ENCODE measurements around the gene CFAP74. TPM values are rescaled to one million over a fixed set of nuclear protein-coding genes. Genes with fewer than 3 reads are reported as not detected.

Gene CFAP74
- total RNA-seq, 2 experiments from 2014 or later: not detected

- POLR2A ChIA-PET: no interaction called here
- Mint-ChIP-seq H3K36me3 (no peaks in the 10 kb centered on the region), H3K4me1 (peaks cover 2% of the 10 kb centered on the region), H3K27ac (no peak within 1 kb of the TSS), H3K27me3 (peaks cover 4% of the 10 kb centered on the region), H3K4me3 (no peak within 1 kb of the TSS), H3K9me3 (no peaks in the 10 kb centered on the region)
- ATAC-seq (ENCODE audit: low read depth) (no peak), DNase-seq (no peak)
Measured at GRCh38 chr1:1914971-1915692, 88.5 kb downstream of the CFAP74 start, which contains the start of gene CALML6. TSS of gene CALML6 (plus strand) at chr1:1915260. CDS start at chr1:1915281, 21 bp downstream.

GRCh38 chr1:1914101-1914970, 89.2 kb downstream of the CFAP74 start:
- no peaks in the 10 kb centered on the region for H3K36me3 Mint-ChIP-seq
- no peak overlapping the region for H3K4me3 Mint-ChIP-seq
- ATAC-seq (ENCODE audit: low read depth): no peak
- H3K27ac Mint-ChIP-seq: no peak overlapping the region
- H3K9me3 Mint-ChIP-seq: no peaks in the 10 kb centered on the region
- H3K4me1 Mint-ChIP-seq: peaks cover 5% of the 10 kb centered on the region
- H3K27me3 Mint-ChIP-seq: peaks cover 4% of the 10 kb centered on the region
- POLR2A ChIA-PET: no interaction called here
- no peak for DNase-seq

GRCh38 chr1:1911350-1912041, 92.1 kb downstream of the CFAP74 start:
- DNase-seq: no peak
- POLR2A ChIA-PET: interaction anchor here (1.3 kb wide), 1 partner anchor 132 kb away, joined by 3 read pairs; no protein-coding TSS in a partner anchor
- no peak overlapping the region for H3K4me3 Mint-ChIP-seq
- ATAC-seq (ENCODE audit: low read depth): no peak
- no peaks in the 10 kb centered on the region for H3K36me3 Mint-ChIP-seq
- H3K27ac Mint-ChIP-seq: no peak overlapping the region
- H3K27me3 Mint-ChIP-seq: peaks cover 4% of the 10 kb centered on the region
- H3K4me1 Mint-ChIP-seq: peaks cover 8% of the 10 kb centered on the region
- H3K9me3 Mint-ChIP-seq: no peaks in the 10 kb centered on the region

GRCh38 chr1:1910651-1911331, 92.8 kb downstream of the CFAP74 start:
- POLR2A ChIA-PET: interaction anchor here (1.3 kb wide), 1 partner anchor 131 kb away, joined by 3 read pairs; no protein-coding TSS in a partner anchor
- H3K9me3 Mint-ChIP-seq: no peaks in the 10 kb centered on the region
- no peaks in the 10 kb centered on the region for H3K36me3 Mint-ChIP-seq
- H3K4me3 Mint-ChIP-seq: peak overlapping the region; percentile 70
- H3K27ac Mint-ChIP-seq: no peak overlapping the region
- peaks cover 12% of the 10 kb centered on the region for H3K4me1 Mint-ChIP-seq
- ATAC-seq (ENCODE audit: low read depth) (no peak), DNase-seq (no peak)
- H3K27me3 Mint-ChIP-seq: peaks cover 4% of the 10 kb centered on the region

- peaks cover 4% of the 10 kb centered on the region for H3K27me3 Mint-ChIP-seq
- ATAC-seq (ENCODE audit: low read depth) (no peak), DNase-seq (no peak)
- H3K27ac Mint-ChIP-seq: peak overlapping the region; percentile 77
- peak overlapping the region; percentile 70 for H3K4me3 Mint-ChIP-seq
- no peaks in the 10 kb centered on the region for H3K36me3 Mint-ChIP-seq
- POLR2A ChIA-PET: interaction anchor here (0.7 to 1.7 kb wide), 3 partner anchors 12 to 186 kb away, joined by 3 to 7 read pairs (median 5); partner anchors contain the start of gene CDK11A
- no peaks in the 10 kb centered on the region for H3K9me3 Mint-ChIP-seq
- peaks cover 12% of the 10 kb centered on the region for H3K4me1 Mint-ChIP-seq
Measured at GRCh38 chr1:1910033-1910465, 93.5 kb downstream of the CFAP74 start.

- peak overlapping the region; percentile 73 for H3K27ac Mint-ChIP-seq
- ATAC-seq (ENCODE audit: low read depth) (peak; percentile 19), DNase-seq (no peak)
Measured at GRCh38 chr1:1908506-1908791, 95.1 kb downstream of the CFAP74 start.

GRCh38 chr1:1907098-1907736, 96.4 kb downstream of the CFAP74 start:
- ATAC-seq (ENCODE audit: low read depth) (no peak), DNase-seq (peak; percentile 38)
- peaks cover 12% of the 10 kb centered on the region for H3K4me1 Mint-ChIP-seq
- no peaks in the 10 kb centered on the region for H3K36me3 Mint-ChIP-seq
- POLR2A ChIA-PET: interaction anchor here (2.5 to 4.9 kb wide), 2 partner anchors 128 to 137 kb away, joined by 6 to 38 read pairs; partner anchors contain the start of gene NADK
- H3K27ac Mint-ChIP-seq: no peak overlapping the region
- peaks cover 1% of the 10 kb centered on the region for H3K27me3 Mint-ChIP-seq
- no peaks in the 10 kb centered on the region for H3K9me3 Mint-ChIP-seq
- no peak overlapping the region for H3K4me3 Mint-ChIP-seq

More at GRCh38 chr1:1908506-1908791, 95.1 kb downstream of the CFAP74 start:
- POLR2A ChIA-PET: interaction anchor here (0.9 to 4.9 kb wide), 13 partner anchors 9 to 278 kb away, joined by 3 to 38 read pairs (median 4); partner anchors contain the start of gene NADK
- Mint-ChIP-seq H3K9me3 (no peaks in the 10 kb centered on the region), H3K36me3 (no peaks in the 10 kb centered on the region), H3K4me3 (peak overlapping the region; percentile 71), H3K27me3 (peaks cover 3% of the 10 kb centered on the region), H3K4me1 (peaks cover 12% of the 10 kb centered on the region)

GRCh38 chr1:1906185-1907097, 97.1 kb downstream of the CFAP74 start:
- Mint-ChIP-seq H3K4me3 (peak overlapping the region; percentile 30), H3K27ac (peak overlapping the region; percentile 78), H3K9me3 (no peaks in the 10 kb centered on the region)

GRCh38 chr1:1903224-1903623, 100.4 kb downstream of the CFAP74 start:
- peaks cover 10% of the 10 kb centered on the region for H3K4me1 Mint-ChIP-seq
- no peak overlapping the region for H3K4me3 Mint-ChIP-seq
- H3K36me3 Mint-ChIP-seq: no peaks in the 10 kb centered on the region
- H3K27ac Mint-ChIP-seq: no peak overlapping the region
- no peaks in the 10 kb centered on the region for H3K9me3 Mint-ChIP-seq
- peaks cover 7% of the 10 kb centered on the region for H3K27me3 Mint-ChIP-seq
- POLR2A ChIA-PET: no interaction called here
- DNase-seq (no peak), ATAC-seq (ENCODE audit: low read depth) (no peak)

More at GRCh38 chr1:1906185-1907097, 97.1 kb downstream of the CFAP74 start:
- peaks cover 12% of the 10 kb centered on the region for H3K4me1 Mint-ChIP-seq
- POLR2A ChIA-PET: interaction anchor here (4.9 kb wide), 1 partner anchor 128 kb away, joined by 38 read pairs; the partner anchor contains the start of gene NADK
- no peaks in the 10 kb centered on the region for H3K36me3 Mint-ChIP-seq
- DNase-seq: peak; percentile 73
- H3K27me3 Mint-ChIP-seq: peaks cover 1% of the 10 kb centered on the region
- peak; percentile 27 for ATAC-seq (ENCODE audit: low read depth)

- ATAC-seq (ENCODE audit: low read depth) (no peak), DNase-seq (no peak)
- POLR2A ChIA-PET: interaction anchor here (0.8 kb wide), 1 partner anchor 125 kb away, joined by 3 read pairs; no protein-coding TSS in a partner anchor
- peaks cover 7% of the 10 kb centered on the region for H3K27me3 Mint-ChIP-seq
- no peak overlapping the region for H3K27ac Mint-ChIP-seq
- H3K9me3 Mint-ChIP-seq: no peaks in the 10 kb centered on the region
- peaks cover 7% of the 10 kb centered on the region for H3K4me1 Mint-ChIP-seq
- no peaks in the 10 kb centered on the region for H3K36me3 Mint-ChIP-seq
- no peak overlapping the region for H3K4me3 Mint-ChIP-seq
Measured at GRCh38 chr1:1901641-1902294, 101.8 kb downstream of the CFAP74 start.
